H9 (cell line): ENCODE measurements around the gene DUSP14. TPM values are rescaled to one million over a fixed set of nuclear protein-coding genes. Genes with fewer than 3 reads are reported as not detected.

ENCODE experiments used
- DNase-seq: peaks from one replicate; pipeline ENCODE4 v3.0.0-alpha.2; 2017
- H2AFZ ChIP-seq: one replicate; pipeline ENCODE4 v1.6.1; 2013; ENCODE audit warnings: mild to moderate bottlenecking, low read length, control low read depth, moderate library complexity
- H2AK5ac ChIP-seq: 2 replicates; pipeline ENCODE4 v1.6.1; 2013; ENCODE audit warnings: low read length, control low read depth, mixed read lengths; ENCODE audit not compliant: insufficient read length
- H2BK120ac ChIP-seq: one replicate; pipeline ENCODE4 v1.6.1; 2013; ENCODE audit warnings: low read depth, mild to moderate bottlenecking, low read length, control low read depth, inconsistent platforms; ENCODE audit not compliant: poor library complexity, severe bottlenecking
- H2BK12ac ChIP-seq: 2 replicates; pipeline ENCODE4 v1.6.1; 2013; ENCODE audit warnings: low read length, control low read depth, mixed read lengths, low read depth; ENCODE audit not compliant: insufficient read length
- H2BK15ac ChIP-seq: 2 replicates; pipeline ENCODE4 v1.6.1; 2013; ENCODE audit warnings: low read depth, low read length, control low read depth
- H2BK20ac ChIP-seq: one replicate; pipeline ENCODE4 v1.6.1; 2013; ENCODE audit warnings: low read depth, mild to moderate bottlenecking, low read length, control low read depth, inconsistent platforms; ENCODE audit not compliant: poor library complexity, severe bottlenecking
- H2BK5ac ChIP-seq: 2 replicates; pipeline ENCODE4 v1.6.1; 2013; ENCODE audit warnings: low read length, control low read depth, mixed read lengths; ENCODE audit not compliant: insufficient read length
- H3K14ac ChIP-seq: 2 replicates; pipeline ENCODE4 v1.6.1; 2013; ENCODE audit warnings: low read length, control low read depth; ENCODE audit not compliant: insufficient read depth
- H3K18ac ChIP-seq: 2 replicates; pipeline ENCODE4 v1.6.1; 2013; ENCODE audit warnings: low read depth, mild to moderate bottlenecking, mixed read lengths, low read length, control low read depth; ENCODE audit not compliant: insufficient read length
- H3K23ac ChIP-seq: 2 replicates; pipeline ENCODE4 v1.6.1; 2013; ENCODE audit warnings: low read length, control low read depth, mixed read lengths, low read depth; ENCODE audit not compliant: insufficient read length
- H3K23me2 ChIP-seq: 2 replicates; pipeline ENCODE4 v1.6.1; 2013; ENCODE audit warnings: low read depth, mild to moderate bottlenecking, mixed read lengths, low read length, control low read depth; ENCODE audit not compliant: insufficient read length, poor library complexity, severe bottlenecking
- H3K27ac ChIP-seq: 2 replicates; pipeline ENCODE4 v1.5.1; 2013; ENCODE audit warnings: low read length, control low read depth, mixed read lengths, low read depth; ENCODE audit not compliant: insufficient read length
- H3K27me3 ChIP-seq: 2 replicates; pipeline ENCODE4 v1.6.1; 2013; ENCODE audit warnings: low read length, control low read depth, inconsistent platforms; ENCODE audit not compliant: insufficient read depth
- H3K4ac ChIP-seq: 2 replicates; pipeline ENCODE4 v1.6.1; 2013; ENCODE audit warnings: low read depth, mild to moderate bottlenecking, control low read depth, inconsistent platforms, low read length, moderate library complexity
- H3K4me1 ChIP-seq: 2 replicates; pipeline ENCODE4 v1.6.1; 2013; ENCODE audit warnings: low read length, control low read depth, inconsistent platforms; ENCODE audit not compliant: insufficient read depth
- H3K4me2 ChIP-seq: 2 replicates; pipeline ENCODE4 v1.6.1; 2013; ENCODE audit warnings: low read length, control low read depth, mixed read lengths; ENCODE audit not compliant: insufficient read length, insufficient read depth
- H3K56ac ChIP-seq: 2 replicates; pipeline ENCODE4 v1.6.1; 2013; ENCODE audit warnings: low read depth, mild to moderate bottlenecking, mixed read lengths, low read length, control low read depth; ENCODE audit not compliant: insufficient read length
- H3K79me1 ChIP-seq: 2 replicates; pipeline ENCODE4 v1.6.1; 2013; ENCODE audit warnings: low read depth, mild to moderate bottlenecking, moderate library complexity, low read length, control low read depth, inconsistent platforms; ENCODE audit not compliant: insufficient read depth, poor library complexity, severe bottlenecking
- H3K79me2 ChIP-seq: 2 replicates; pipeline ENCODE4 v1.6.1; 2013; ENCODE audit warnings: low read length, control low read depth, inconsistent platforms; ENCODE audit not compliant: insufficient read depth
- H3K9ac ChIP-seq: 2 replicates; pipeline ENCODE4 v1.6.1; 2013; ENCODE audit warnings: low read length, control low read depth, mixed read lengths; ENCODE audit not compliant: insufficient read length; ENCODE audit errors: extremely low read depth
- H3K9me3 ChIP-seq: one replicate; pipeline ENCODE4 v1.6.1; 2013; ENCODE audit warnings: low read depth, low read length, inconsistent platforms; ENCODE audit not compliant: control insufficient read depth
- H3T11ph ChIP-seq: one replicate; pipeline ENCODE4 v1.6.1; 2013; ENCODE audit warnings: mild to moderate bottlenecking, low read length, control low read depth, inconsistent platforms
- H4K20me1 ChIP-seq: one replicate; pipeline ENCODE4 v1.6.1; 2013; ENCODE audit not compliant: control insufficient read depth, insufficient read length, insufficient read depth
- H4K5ac ChIP-seq: 2 replicates; pipeline ENCODE4 v1.6.1; 2013; ENCODE audit warnings: low read depth, mild to moderate bottlenecking, mixed read lengths, low read length, control low read depth; ENCODE audit not compliant: insufficient read length
- H4K8ac ChIP-seq: replicated peaks from 2 replicates; pipeline ENCODE4 v1.6.1; 2013; ENCODE audit warnings: low read length, control low read depth, mixed read lengths, low read depth; ENCODE audit not compliant: insufficient read length
- H4K91ac ChIP-seq: 2 replicates; pipeline ENCODE4 v1.6.1; 2013; ENCODE audit warnings: low read depth, mild to moderate bottlenecking, moderate library complexity, mixed read lengths, low read length, control low read depth; ENCODE audit not compliant: insufficient read length
- H3K27ac Mint-ChIP-seq, 3 experiments: 2 replicates in 2 of 3; 3 replicates in 1 of 3; pipeline ENCODE4 v1.8.0; 2020 to 2021; ENCODE audit warnings: mixed read lengths in 3 of 3, mild to moderate bottlenecking in 1 of 3, moderate library complexity in 1 of 3
- H3K27me3 Mint-ChIP-seq: 2 replicates; pipeline ENCODE4 v1.8.0; 2021; ENCODE audit warnings: low read depth, mild to moderate bottlenecking, moderate library complexity, mixed read lengths
- H3K36me3 Mint-ChIP-seq, 3 experiments: 2 replicates in 2 of 3; 3 replicates in 1 of 3; pipeline ENCODE4 v1.8.0; 2020 to 2021; ENCODE audit warnings: low read depth in 3 of 3, mixed read lengths in 3 of 3; ENCODE audit not compliant: insufficient read depth in 1 of 3
- H3K4me1 Mint-ChIP-seq, 2 experiments: 2 replicates each; pipeline ENCODE4 v1.8.0; 2020; ENCODE audit warnings: mixed read lengths in 2 of 2
- H3K4me3 Mint-ChIP-seq, 2 experiments: 2 replicates in 1 of 2; 3 replicates in 1 of 2; pipeline ENCODE4 v1.8.0; 2020 to 2021; ENCODE audit warnings: mild to moderate bottlenecking in 2 of 2, mixed read lengths in 2 of 2, moderate library complexity in 1 of 2
- H3K9me3 Mint-ChIP-seq, 2 experiments: 2 replicates in 1 of 2; 3 replicates in 1 of 2; pipeline ENCODE4 v1.8.0; 2020; ENCODE audit warnings: mild to moderate bottlenecking in 2 of 2, mixed read lengths in 2 of 2, moderate library complexity in 1 of 2
- total RNA-seq: library from RNA; stranded (reverse); gene quantifications from 2 replicates; pipeline ENCODE4 v1.2.1, GENCODE V29; 2021
- TF ChIP-seq, protein P1 (sequence below): fragments of 200-600 bp; sonication (generic); conservative IDR thresholded peaks from 3 replicates; pipeline ENCODE4 v1.8.0; 2021; ENCODE audit warnings: antibody characterized with exemption, mild to moderate bottlenecking

Gene DUSP14
- total RNA-seq, 1 experiment from 2014 or later, result 21.3 TPM

DNA sequence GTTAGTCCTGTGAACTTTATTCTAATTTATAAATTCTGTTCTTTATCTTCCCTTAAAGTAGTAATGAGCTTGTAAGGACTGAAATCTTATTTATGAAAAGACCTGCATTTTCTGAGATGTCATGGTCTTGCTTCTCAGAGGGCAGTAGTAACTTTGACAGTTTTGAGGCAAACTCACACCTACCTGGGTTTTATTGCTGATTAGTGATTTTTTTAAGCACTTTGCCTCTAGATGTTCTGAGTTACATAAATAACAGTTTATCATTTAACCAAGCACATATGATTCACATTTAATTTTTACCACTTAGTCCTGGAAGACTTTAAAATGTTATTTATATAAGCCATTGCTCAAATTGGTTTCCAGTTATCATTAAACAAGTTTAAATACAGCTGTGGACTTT lies 10.7 kb downstream of the DUSP14 start:
- H3K4me1 Mint-ChIP-seq, result peaks cover 21 to 24% of the 10 kb centered on the region in 2 experiments
- Histone ChIP-seq H3K4me1 (peaks cover under 1% of the 10 kb centered on the region; the same call in 1 of the 2 replicates), H3K4ac (no peak overlapping the region), H2AFZ (no peak overlapping the region), H3K27me3 (no peaks in the 10 kb centered on the region), H2BK12ac (no peak overlapping the region), H2BK120ac (no peak overlapping the region), H2BK5ac (no peak overlapping the region), H3K23me2 (no peaks in the 10 kb centered on the region), H3K9me3 (no peaks in the 10 kb centered on the region), H3K79me1 (no peaks in the 10 kb centered on the region), H4K5ac (no peak overlapping the region), H4K20me1 (peaks cover 2% of the 10 kb centered on the region), H3K79me2 (peaks cover 3% of the 10 kb centered on the region; the same call in 1 of the 2 replicates), H3K9ac (no peak overlapping the region), H3K23ac (no peak overlapping the region), H2AK5ac (no peak overlapping the region), H4K91ac (no peak overlapping the region), H4K8ac (no peak overlapping the region), H3K56ac (no peak overlapping the region), H3K27ac (no peak overlapping the region), H3K18ac (no peak overlapping the region), H3K14ac (no peak overlapping the region), H2BK15ac (no peak overlapping the region), H3K4me2 (no peak overlapping the region), H2BK20ac (no peak overlapping the region), H3T11ph (no peak overlapping the region)
- H3K27me3 Mint-ChIP-seq, result no peaks in the 10 kb centered on the region
- TF ChIP-seq, protein P1, sequence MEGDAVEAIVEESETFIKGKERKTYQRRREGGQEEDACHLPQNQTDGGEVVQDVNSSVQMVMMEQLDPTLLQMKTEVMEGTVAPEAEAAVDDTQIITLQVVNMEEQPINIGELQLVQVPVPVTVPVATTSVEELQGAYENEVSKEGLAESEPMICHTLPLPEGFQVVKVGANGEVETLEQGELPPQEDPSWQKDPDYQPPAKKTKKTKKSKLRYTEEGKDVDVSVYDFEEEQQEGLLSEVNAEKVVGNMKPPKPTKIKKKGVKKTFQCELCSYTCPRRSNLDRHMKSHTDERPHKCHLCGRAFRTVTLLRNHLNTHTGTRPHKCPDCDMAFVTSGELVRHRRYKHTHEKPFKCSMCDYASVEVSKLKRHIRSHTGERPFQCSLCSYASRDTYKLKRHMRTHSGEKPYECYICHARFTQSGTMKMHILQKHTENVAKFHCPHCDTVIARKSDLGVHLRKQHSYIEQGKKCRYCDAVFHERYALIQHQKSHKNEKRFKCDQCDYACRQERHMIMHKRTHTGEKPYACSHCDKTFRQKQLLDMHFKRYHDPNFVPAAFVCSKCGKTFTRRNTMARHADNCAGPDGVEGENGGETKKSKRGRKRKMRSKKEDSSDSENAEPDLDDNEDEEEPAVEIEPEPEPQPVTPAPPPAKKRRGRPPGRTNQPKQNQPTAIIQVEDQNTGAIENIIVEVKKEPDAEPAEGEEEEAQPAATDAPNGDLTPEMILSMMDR, result no peak
- H3K4me3 Mint-ChIP-seq, result no peak overlapping the region
- no peak overlapping the region for H3K27ac Mint-ChIP-seq
- H3K36me3 Mint-ChIP-seq, result peaks cover 0 to 2% (median 2%) of the 10 kb centered on the region in 3 experiments; a peak in 1 of 7 replicates
- no peaks in the 10 kb centered on the region for H3K9me3 Mint-ChIP-seq
- no peak for DNase-seq
